CD4-positive, alpha-beta memory T cell (primary cell): ENCODE data around the gene MYOD1. TPM values are rescaled to one million over a fixed set of nuclear protein-coding genes. Genes with fewer than 3 reads are reported as not detected.

Experiments used
- CTCF ChIA-PET: fragments of 350-600 bp; sonication (Branson Sonifier 250); formaldehyde crosslinking; loops from one replicate; lab custom pipeline; 2021; ENCODE audit warnings: inconsistent platforms; ENCODE audit not compliant: partially characterized antibody; lab: Charles Lee
- POLR2A ChIA-PET: fragments of 350-600 bp; sonication (Branson Sonifier 250); formaldehyde crosslinking; loops from one replicate; lab custom pipeline; 2021; ENCODE audit not compliant: partially characterized antibody; lab: Charles Lee
- DNase-seq, 5 donors: peaks; one replicate each; pipeline versions ENCODE4 v3.0.0 to v3.0.0-alpha.2; 2020 to 2022; ENCODE audit warnings: mixed read lengths in 1 of 5
- H3K27ac ChIP-seq: one replicate; pipeline ENCODE4 v1.7.0; 2013; ENCODE audit warnings: low read depth, low read length
- H3K27me3 ChIP-seq: 2 replicates; pipeline ENCODE4 v1.7.0; 2013; ENCODE audit warnings: mild to moderate bottlenecking, low read length, moderate library complexity; ENCODE audit not compliant: insufficient read depth
- H3K36me3 ChIP-seq: 2 replicates; pipeline ENCODE4 v1.7.0; 2013; ENCODE audit warnings: mild to moderate bottlenecking, low read length, moderate library complexity; ENCODE audit not compliant: insufficient read depth
- H3K4me1 ChIP-seq: 2 replicates; pipeline ENCODE4 v1.7.0; 2013; ENCODE audit warnings: mild to moderate bottlenecking, low read length, moderate library complexity; ENCODE audit not compliant: insufficient read depth
- H3K4me3 ChIP-seq, 2 donors: one replicate each; pipeline ENCODE4 v1.7.0; 2013; ENCODE audit warnings: low read length in 2 of 2, mild to moderate bottlenecking in 1 of 2
- H3K9me3 ChIP-seq, 2 donors: one replicate each; pipeline ENCODE4 v1.7.0; 2013; ENCODE audit warnings: low read length in 2 of 2, control low read depth in 1 of 2; ENCODE audit not compliant: control insufficient read depth in 1 of 2
- H3K27ac Mint-ChIP-seq, 7 donors: one replicate each; pipeline ENCODE4 v1.8.0; 2020 to 2021; ENCODE audit warnings: mixed read lengths in 7 of 7, mild to moderate bottlenecking in 6 of 7, inconsistent platforms in 3 of 7, moderate library complexity in 3 of 7
- H3K27me3 Mint-ChIP-seq, 2 donors: one replicate each; pipeline ENCODE4 v1.8.0; 2020 to 2021; ENCODE audit warnings: mixed read lengths in 2 of 2
- H3K36me3 Mint-ChIP-seq, 2 donors: one replicate each; pipeline ENCODE4 v1.8.0; 2020 to 2021; ENCODE audit warnings: mixed read lengths in 2 of 2, inconsistent platforms in 1 of 2, mild to moderate bottlenecking in 1 of 2
- H3K4me1 Mint-ChIP-seq, 4 donors: one replicate each; pipeline ENCODE4 v1.8.0; 2020 to 2021; ENCODE audit warnings: mixed read lengths in 4 of 4, mild to moderate bottlenecking in 1 of 4
- H3K4me3 Mint-ChIP-seq, 8 donors: one replicate each; pipeline ENCODE4 v1.8.0; 2020 to 2021; ENCODE audit warnings: mixed read lengths in 8 of 8, mild to moderate bottlenecking in 7 of 8, moderate library complexity in 6 of 8, inconsistent platforms in 3 of 8
- H3K9me3 Mint-ChIP-seq, 8 donors: one replicate each; pipeline ENCODE4 v1.8.0; 2020 to 2021; ENCODE audit warnings: mixed read lengths in 8 of 8, mild to moderate bottlenecking in 5 of 8, inconsistent platforms in 3 of 8, moderate library complexity in 1 of 8
- intact Hi-C: fragments of 100-400 bp; cut with micrococcal nuclease; formaldehyde crosslinking; loops from one replicate; pipeline ENCODE4 v1.15.1; 2023
- polyA plus RNA-seq, 2 donors: library from polyadenylated mRNA; unstranded; fragments of 300-500 nt; fragmentation: Illumina TruSeq; gene quantifications; one replicate each; pipeline ENCODE4 v1.2.3, GENCODE V29; 2021
- total RNA-seq, 2 experiments: library from RNA; stranded (reverse); gene quantifications; one replicate each; pipeline ENCODE4 v1.2.3, GENCODE V29; 2021

The MYOD1 gene
- total and polyA plus RNA-seq, 4 experiments from 2014 or later, result not detected

DNA sequence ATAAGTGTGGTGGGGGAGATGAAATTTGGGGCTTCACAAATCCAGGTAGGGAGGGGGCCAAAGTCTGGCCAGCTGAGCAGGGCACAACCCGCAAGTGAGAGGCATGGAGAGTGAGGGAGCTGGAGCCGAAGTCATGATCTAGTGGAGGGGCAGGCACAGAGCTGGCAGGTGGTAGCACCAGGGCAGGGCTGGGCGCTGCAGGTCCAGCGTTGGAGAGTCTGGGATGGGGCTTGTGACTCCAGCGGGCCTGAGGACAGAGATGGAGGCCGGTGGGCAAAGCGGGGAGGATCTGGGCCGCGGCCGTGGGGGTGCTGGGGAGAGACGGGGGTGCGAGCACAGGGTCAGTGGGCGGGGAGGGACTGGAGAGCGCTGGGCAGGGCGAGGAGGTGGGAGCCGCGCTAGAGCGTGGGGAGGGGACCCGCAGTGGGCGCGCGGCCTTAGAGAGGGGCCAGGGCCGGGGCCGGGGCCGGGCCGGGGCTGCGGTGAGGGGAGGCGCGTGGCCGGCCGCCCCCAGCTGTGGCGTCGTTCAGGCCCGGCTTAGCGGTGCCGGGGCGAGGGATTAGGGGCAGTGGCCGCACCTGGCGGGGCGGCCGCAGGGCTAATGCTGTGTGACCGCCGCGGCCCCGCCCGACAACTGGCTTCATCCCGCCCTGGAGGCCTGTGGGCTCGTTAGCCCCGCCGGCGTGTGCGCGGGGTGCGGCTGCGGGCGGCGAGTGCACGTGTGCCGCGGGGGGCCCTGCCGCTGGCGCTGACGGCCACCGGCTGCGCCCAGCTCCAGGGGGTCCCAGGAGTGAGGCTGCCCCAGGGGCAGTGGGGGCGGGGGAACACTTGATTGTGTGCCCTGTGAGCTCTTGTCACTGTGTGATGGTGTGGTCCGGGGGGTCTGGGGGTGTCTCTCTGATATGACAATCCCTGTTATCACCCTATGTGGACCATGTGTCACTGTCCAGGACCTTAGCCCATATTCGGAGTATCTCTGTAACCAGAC is 23.6 kb upstream of the MYOD1 start:
- no peaks in the 10 kb centered on the region for H3K4me1 ChIP-seq
- H3K9me3 Mint-ChIP-seq, result peaks cover 0 to 1% (median 0%) of the 10 kb centered on the region in 8 donors
- H3K36me3 Mint-ChIP-seq, result peaks cover 0 to 2% of the 10 kb centered on the region in 2 donors
- H3K4me1 Mint-ChIP-seq, result no peaks in the 10 kb centered on the region
- peaks cover 22 to 31% of the 10 kb centered on the region in 2 donors for H3K27me3 Mint-ChIP-seq
- DNase-seq, result no peak
- no peak overlapping the region for H3K4me3 ChIP-seq
- H3K36me3 ChIP-seq, result no peaks in the 10 kb centered on the region
- no peaks in the 10 kb centered on the region for H3K9me3 ChIP-seq
- H3K27me3 ChIP-seq, result peaks cover 6% of the 10 kb centered on the region
- CTCF ChIA-PET, result interaction anchor here (1.4 kb wide), 1 partner anchor 35 kb away, joined by 3 read pairs; no protein-coding TSS in a partner anchor
- intact Hi-C loops, result no loop called here
- POLR2A ChIA-PET, result no interaction called here
- no peak overlapping the region for H3K27ac ChIP-seq
- H3K27ac Mint-ChIP-seq, result no peak overlapping the region
- no peak overlapping the region for H3K4me3 Mint-ChIP-seq

- Histone ChIP-seq H3K36me3 (no peaks in the 10 kb centered on the region), H3K9me3 (no peaks in the 10 kb centered on the region), H3K4me3 (no peak overlapping the region), H3K27me3 (peaks cover 6% of the 10 kb centered on the region), H3K4me1 (no peaks in the 10 kb centered on the region), H3K27ac (no peak overlapping the region)
- H3K4me1 Mint-ChIP-seq, result no peaks in the 10 kb centered on the region
- ChIA-PET CTCF (no interaction called here), POLR2A (no interaction called here)
- H3K36me3 Mint-ChIP-seq, result peaks cover 0 to 2% of the 10 kb centered on the region in 2 donors
- H3K4me3 Mint-ChIP-seq, result no peak overlapping the region
- DNase-seq, result no peak
- H3K9me3 Mint-ChIP-seq, result peaks cover 0 to 1% (median 0%) of the 10 kb centered on the region in 8 donors
- no peak overlapping the region for H3K27ac Mint-ChIP-seq
- peaks cover 23 to 28% of the 10 kb centered on the region in 2 donors for H3K27me3 Mint-ChIP-seq
- intact Hi-C loops, result no loop called here
These were observed 22.6 kb upstream of the MYOD1 start for GRCh38 chr11:17696741-17697140.

GRCh38 chr11:17697175-17697949 is 22.0 kb upstream of the MYOD1 start:
- Mint-ChIP-seq H3K27ac (no peak overlapping the region), H3K36me3 (peaks cover 0 to 2% of the 10 kb centered on the region in 2 donors), H3K27me3 (peaks cover 20 to 24% of the 10 kb centered on the region in 2 donors), H3K4me3 (no peak overlapping the region), H3K9me3 (peaks cover 0 to 1% (median 0%) of the 10 kb centered on the region in 8 donors), H3K4me1 (no peaks in the 10 kb centered on the region)
- Histone ChIP-seq H3K9me3 (no peaks in the 10 kb centered on the region), H3K27me3 (peaks cover 3% of the 10 kb centered on the region), H3K4me3 (no peak overlapping the region), H3K27ac (no peak overlapping the region), H3K36me3 (no peaks in the 10 kb centered on the region), H3K4me1 (no peaks in the 10 kb centered on the region)
- intact Hi-C loops, result no loop called here
- ChIA-PET POLR2A (no interaction called here), CTCF (no interaction called here)
- no peak for DNase-seq

- intact Hi-C loops, result no loop called here
- CTCF ChIA-PET, result no interaction called here
- no peak overlapping the region for H3K4me3 ChIP-seq
- Mint-ChIP-seq H3K9me3 (peaks cover 0 to 2% (median 0%) of the 10 kb centered on the region in 8 donors), H3K4me3 (no peak overlapping the region), H3K27ac (peak overlapping the region in 1 of 7 donors; percentile 85), H3K4me1 (no peaks in the 10 kb centered on the region), H3K36me3 (peaks cover 0 to 2% of the 10 kb centered on the region in 2 donors), H3K27me3 (peaks cover 18 to 24% of the 10 kb centered on the region in 2 donors)
- POLR2A ChIA-PET, result no interaction called here
- no peaks in the 10 kb centered on the region for H3K36me3 ChIP-seq
- no peak overlapping the region for H3K27ac ChIP-seq
- no peaks in the 10 kb centered on the region for H3K4me1 ChIP-seq
- no peak for DNase-seq
- no peaks in the 10 kb centered on the region for H3K9me3 ChIP-seq
- peaks cover 3% of the 10 kb centered on the region for H3K27me3 ChIP-seq
These were observed 19.9 kb upstream of the MYOD1 start for GRCh38 chr11:17699147-17700114.

DNA sequence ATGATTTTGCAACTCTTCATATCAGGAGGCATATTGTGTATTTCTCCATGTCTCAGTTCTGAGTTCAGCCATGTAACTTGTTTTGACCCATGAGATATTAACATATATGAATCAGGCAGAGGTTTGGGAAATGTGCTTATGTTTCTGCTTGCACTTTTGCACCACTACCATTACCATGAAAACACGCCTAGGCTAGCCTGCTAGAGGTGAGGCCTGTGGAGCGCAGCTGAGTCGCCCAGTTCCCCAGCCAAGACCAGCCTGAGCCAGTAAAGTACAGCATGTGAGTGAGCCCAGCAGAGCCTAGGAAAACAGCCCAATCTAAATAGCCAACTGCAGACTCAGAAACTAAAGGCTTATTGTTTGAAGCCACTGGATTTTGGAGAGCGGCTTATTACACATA is 18.4 kb upstream of the MYOD1 start:
- Mint-ChIP-seq H3K4me1 (no peaks in the 10 kb centered on the region), H3K27ac (no peak overlapping the region), H3K27me3 (peaks cover 16 to 25% of the 10 kb centered on the region in 2 donors), H3K9me3 (peaks cover 0 to 2% (median 0%) of the 10 kb centered on the region in 8 donors), H3K36me3 (no peaks in the 10 kb centered on the region), H3K4me3 (no peak overlapping the region)
- DNase-seq, result no peak
- Histone ChIP-seq H3K27me3 (peaks cover 3% of the 10 kb centered on the region), H3K4me3 (no peak overlapping the region), H3K9me3 (no peaks in the 10 kb centered on the region), H3K27ac (no peak overlapping the region), H3K4me1 (no peaks in the 10 kb centered on the region), H3K36me3 (no peaks in the 10 kb centered on the region)
- ChIA-PET CTCF (no interaction called here), POLR2A (no interaction called here)
- intact Hi-C loops, result no loop called here

GRCh38 chr11:17702876-17703275 is 16.5 kb upstream of the MYOD1 start:
- no peak for DNase-seq
- no peaks in the 10 kb centered on the region for H3K36me3 ChIP-seq
- intact Hi-C loops, result no loop called here
- Mint-ChIP-seq H3K27me3 (peaks cover 12 to 23% of the 10 kb centered on the region in 2 donors), H3K9me3 (peaks cover 0 to 2% (median 0%) of the 10 kb centered on the region in 8 donors), H3K27ac (no peak overlapping the region), H3K36me3 (no peaks in the 10 kb centered on the region), H3K4me1 (no peaks in the 10 kb centered on the region), H3K4me3 (no peak overlapping the region)
- POLR2A ChIA-PET, result no interaction called here
- H3K9me3 ChIP-seq, result no peaks in the 10 kb centered on the region
- CTCF ChIA-PET, result no interaction called here
- H3K4me1 ChIP-seq, result no peaks in the 10 kb centered on the region
- no peaks in the 10 kb centered on the region for H3K27me3 ChIP-seq
- no peak overlapping the region for H3K4me3 ChIP-seq
- no peak overlapping the region for H3K27ac ChIP-seq
